ENCODE data around the gene EDNRB. TPM values are rescaled to one million over a fixed set of nuclear protein-coding genes. Genes with fewer than 3 reads are reported as not detected.

Gene EDNRB
- polyA plus RNA-seq, 3 donors = 0.08 to 0.53 (median 0.37) TPM

DNA sequence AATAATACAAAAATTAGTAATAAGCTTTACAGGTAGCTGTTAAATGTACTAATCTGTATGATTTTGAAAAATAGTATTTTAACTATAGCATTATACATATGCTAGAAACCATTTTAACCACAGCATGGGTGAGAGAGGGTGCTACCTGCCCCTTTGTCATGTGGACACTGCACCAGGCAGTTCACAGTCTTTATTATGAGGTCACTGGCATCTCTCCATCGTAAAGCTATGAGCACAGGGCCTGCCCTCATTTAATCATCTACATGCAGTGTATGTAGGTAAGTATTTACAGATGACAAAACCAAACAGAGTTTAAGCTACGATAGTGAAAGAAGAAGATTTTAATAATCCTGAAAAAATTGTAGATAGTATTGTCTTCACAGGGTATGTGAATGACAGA is 21.7 kb downstream of the EDNRB start:
- Histone ChIP-seq H3K9ac (ENCODE audit: insufficient read depth, low read length, poor library complexity, severe bottlenecking) (no peak overlapping the region), H3K4me3 (replicated peaks in 1 of 3; ENCODE audit: low read depth in 2 of 3, low read length in 3 of 3) (no peak overlapping the region), H3K4me2 (replicated peaks; ENCODE audit: extremely low read depth, low read length, poor library complexity, severe bottlenecking) (no peak overlapping the region)

DNA sequence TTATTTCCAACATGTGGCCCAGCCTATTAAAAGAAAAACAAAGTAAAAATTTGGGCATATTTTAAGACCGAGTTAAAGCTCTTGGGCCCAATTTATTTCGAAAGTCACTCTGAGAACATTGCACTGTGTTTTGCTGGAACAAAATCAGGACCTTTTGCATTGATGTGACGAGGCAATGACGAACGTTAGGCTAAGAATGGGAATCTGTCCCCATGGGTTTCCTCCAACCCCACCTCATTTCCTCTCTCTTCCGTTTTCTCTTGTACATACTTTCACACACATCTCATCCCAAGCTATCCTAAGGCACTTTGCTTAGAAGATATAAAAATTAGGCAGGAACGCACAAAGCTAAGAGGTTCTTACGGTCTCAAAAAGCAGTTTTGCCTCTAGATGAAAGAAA is 22.1 kb downstream of the EDNRB start:
- H3K27me3 ChIP-seq (ENCODE audit: control insufficient read depth in 2 of 2, insufficient read depth in 2 of 2, low read length in 2 of 2) = no peaks in the 10 kb centered on the region
- H4K20me1 ChIP-seq (ENCODE audit: insufficient read depth, low read length) = no peaks in the 10 kb centered on the region
- no peak for DNase-seq
- H3K36me3 ChIP-seq (replicated peaks in 1 of 2; ENCODE audit: control insufficient read depth in 1 of 2, insufficient read depth in 2 of 2, low read length in 2 of 2) = no peaks in the 10 kb centered on the region
- Mint-ChIP-seq H3K36me3 (no peaks in the 10 kb centered on the region), H3K4me1 (peaks cover 12% of the 10 kb centered on the region), H3K9me3 (no peaks in the 10 kb centered on the region), H3K4me3 (no peak overlapping the region), H3K27ac (no peak overlapping the region), H3K27me3 (ENCODE audit: low read depth in 3 of 3) (peaks cover 0 to 2% (median 0%) of the 10 kb centered on the region in 3 donors)
- peaks cover 4 to 5% of the 10 kb centered on the region in 2 donors for H3K4me1 ChIP-seq (ENCODE audit: control insufficient read depth in 1 of 2, insufficient read depth in 2 of 2, low read length in 2 of 2)
- 90% methylated on average over 5 of the region's 8 CpGs for WGBS (ENCODE audit: insufficient coverage)
- H3K79me2 ChIP-seq (ENCODE audit: insufficient read depth, low read length) = no peaks in the 10 kb centered on the region
- H3K4me3 ChIP-seq (replicated peaks in 1 of 3; ENCODE audit: low read depth in 2 of 3, low read length in 3 of 3) = no peak overlapping the region
- H3K27ac ChIP-seq (ENCODE audit: low read depth in 1 of 2, low read length in 2 of 2) = no peak overlapping the region
- intact Hi-C loops (cut with micrococcal nuclease) = no loop called here
- no peak overlapping the region for H3K4me2 ChIP-seq (replicated peaks; ENCODE audit: extremely low read depth, low read length, poor library complexity, severe bottlenecking)
- no peak overlapping the region for H3K9ac ChIP-seq (ENCODE audit: insufficient read depth, low read length, poor library complexity, severe bottlenecking)
- H3K9me3 ChIP-seq (replicated peaks in 1 of 2; ENCODE audit: control insufficient read depth in 1 of 2, insufficient read depth in 1 of 2, low read length in 2 of 2) = no peaks in the 10 kb centered on the region
- H2AFZ ChIP-seq (ENCODE audit: insufficient read depth, low read depth, low read length, poor library complexity, severe bottlenecking) = no peak overlapping the region
- TF ChIP-seq, protein P1, sequence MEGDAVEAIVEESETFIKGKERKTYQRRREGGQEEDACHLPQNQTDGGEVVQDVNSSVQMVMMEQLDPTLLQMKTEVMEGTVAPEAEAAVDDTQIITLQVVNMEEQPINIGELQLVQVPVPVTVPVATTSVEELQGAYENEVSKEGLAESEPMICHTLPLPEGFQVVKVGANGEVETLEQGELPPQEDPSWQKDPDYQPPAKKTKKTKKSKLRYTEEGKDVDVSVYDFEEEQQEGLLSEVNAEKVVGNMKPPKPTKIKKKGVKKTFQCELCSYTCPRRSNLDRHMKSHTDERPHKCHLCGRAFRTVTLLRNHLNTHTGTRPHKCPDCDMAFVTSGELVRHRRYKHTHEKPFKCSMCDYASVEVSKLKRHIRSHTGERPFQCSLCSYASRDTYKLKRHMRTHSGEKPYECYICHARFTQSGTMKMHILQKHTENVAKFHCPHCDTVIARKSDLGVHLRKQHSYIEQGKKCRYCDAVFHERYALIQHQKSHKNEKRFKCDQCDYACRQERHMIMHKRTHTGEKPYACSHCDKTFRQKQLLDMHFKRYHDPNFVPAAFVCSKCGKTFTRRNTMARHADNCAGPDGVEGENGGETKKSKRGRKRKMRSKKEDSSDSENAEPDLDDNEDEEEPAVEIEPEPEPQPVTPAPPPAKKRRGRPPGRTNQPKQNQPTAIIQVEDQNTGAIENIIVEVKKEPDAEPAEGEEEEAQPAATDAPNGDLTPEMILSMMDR (IDR thresholded peaks at IDR 0.05) = no peak

More for the DNA sequence above, 21.7 kb downstream of the EDNRB start:
- Histone ChIP-seq H4K20me1 (ENCODE audit: insufficient read depth, low read length) (no peaks in the 10 kb centered on the region), H3K4me1 (ENCODE audit: control insufficient read depth in 1 of 2, insufficient read depth in 2 of 2, low read length in 2 of 2) (peaks cover 0 to 3% of the 10 kb centered on the region in 2 donors), H3K79me2 (ENCODE audit: insufficient read depth, low read length) (no peaks in the 10 kb centered on the region), H3K9me3 (replicated peaks in 1 of 2; ENCODE audit: control insufficient read depth in 1 of 2, insufficient read depth in 1 of 2, low read length in 2 of 2) (no peaks in the 10 kb centered on the region), H2AFZ (ENCODE audit: insufficient read depth, low read depth, low read length, poor library complexity, severe bottlenecking) (no peak overlapping the region), H3K27me3 (ENCODE audit: control insufficient read depth in 2 of 2, insufficient read depth in 2 of 2, low read length in 2 of 2) (no peaks in the 10 kb centered on the region), H3K27ac (ENCODE audit: low read depth in 1 of 2, low read length in 2 of 2) (no peak overlapping the region), H3K36me3 (replicated peaks in 1 of 2; ENCODE audit: control insufficient read depth in 1 of 2, insufficient read depth in 2 of 2, low read length in 2 of 2) (no peaks in the 10 kb centered on the region)
- no peaks in the 10 kb centered on the region for H3K36me3 Mint-ChIP-seq
- TF ChIP-seq, protein P1 (IDR thresholded peaks at IDR 0.05) = no peak
- H3K27ac Mint-ChIP-seq = no peak overlapping the region
- intact Hi-C loops (cut with micrococcal nuclease) = no loop called here
- no peak for DNase-seq
- H3K27me3 Mint-ChIP-seq (ENCODE audit: low read depth in 3 of 3) = peaks cover 0 to 2% (median 0%) of the 10 kb centered on the region in 3 donors
- H3K4me3 Mint-ChIP-seq = no peak overlapping the region
- WGBS (ENCODE audit: insufficient coverage) = no CpG with 5 or more reads among the region's 2 CpGs
- H3K9me3 Mint-ChIP-seq = no peaks in the 10 kb centered on the region
- peaks cover 12% of the 10 kb centered on the region for H3K4me1 Mint-ChIP-seq
